T-cell (primary cell): Measurements from ENCODE around the gene PERM1. TPM values are rescaled to one million over a fixed set of nuclear protein-coding genes. Genes with fewer than 3 reads are reported as not detected.
A peak's percentile ranks its signal among the peaks of the same experiment; 100 is the strongest.

Experiments
- ATAC-seq, 4 experiments: fragments of 200-7000 bp in 3 of 4; fragments of 150-1000 bp in 1 of 4; cut with Tn5 transposase; replicated peaks in 1 of 4; 1 replicate in 3 of 4; 2 replicates in 1 of 4; pipeline ENCODE4 v1.10.0; 2021; ENCODE audit warnings: moderate library complexity in 3 of 4, mild to moderate bottlenecking in 2 of 4, moderate number of reproducible peaks in 1 of 4
- CTCF ChIA-PET, 2 donors: fragments of 300-600 bp; sonication (Branson Sonifier 250); formaldehyde crosslinking; loops; one replicate each; lab custom pipeline; 2022; ENCODE audit warnings: antibody characterized with exemption in 2 of 2; lab: Charles Lee
- POLR2A ChIA-PET, 2 donors: fragments of 300-600 bp; sonication (Branson Sonifier 250); formaldehyde crosslinking; loops; one replicate each; lab custom pipeline; 2022; ENCODE audit warnings: antibody characterized with exemption in 2 of 2; lab: Charles Lee
- DNase-seq, 35 experiments: peaks; one replicate each; pipeline versions ENCODE4 v3.0.0 to v3.0.0-alpha.2; 2013 to 2023
- H3K27ac ChIP-seq: one replicate; pipeline ENCODE4 v1.5.1; 2013; ENCODE audit warnings: low read length
- H3K27me3 ChIP-seq, 2 experiments: replicated peaks in 1 of 2; 1 replicate in 1 of 2; 2 replicates in 1 of 2; pipeline versions ENCODE4 v1.6.1 to v1.7.0; 2013; ENCODE audit warnings: low read length in 1 of 2, mixed read lengths in 1 of 2; ENCODE audit not compliant: control insufficient read depth in 2 of 2, insufficient read depth in 2 of 2; ENCODE audit errors: extremely low read depth in 1 of 2
- H3K36me3 ChIP-seq, 2 donors: 1 replicate in 1 of 2; 2 replicates in 1 of 2; pipeline versions ENCODE4 v1.6.1 to v1.7.0; 2013; ENCODE audit warnings: low read length in 1 of 2; ENCODE audit not compliant: control insufficient read depth in 2 of 2, insufficient read depth in 1 of 2; ENCODE audit errors: extremely low read depth in 1 of 2
- H3K4me1 ChIP-seq, 2 experiments: 1 replicate in 1 of 2; 2 replicates in 1 of 2; pipeline versions ENCODE4 v1.6.1 to v1.7.0; 2013; ENCODE audit warnings: low read length in 2 of 2, mixed read lengths in 1 of 2; ENCODE audit not compliant: insufficient read depth in 2 of 2, control insufficient read depth in 1 of 2; ENCODE audit errors: extremely low read depth in 1 of 2
- H3K4me3 ChIP-seq, 2 donors: 1 replicate in 1 of 2; 2 replicates in 1 of 2; pipeline versions ENCODE4 v1.5.1 to v1.7.0; 2013; ENCODE audit warnings: mild to moderate bottlenecking in 2 of 2, low read length in 1 of 2, moderate library complexity in 1 of 2; ENCODE audit not compliant: control insufficient read depth in 1 of 2; ENCODE audit errors: extremely low read depth in 1 of 2
- H3K9me3 ChIP-seq: 2 replicates; pipeline ENCODE4 v1.7.0; 2013
- H3K27ac Mint-ChIP-seq, 2 donors: one replicate each; pipeline ENCODE4 v1.8.0; 2020 to 2021; ENCODE audit warnings: mild to moderate bottlenecking in 2 of 2, mixed read lengths in 2 of 2
- H3K27me3 Mint-ChIP-seq, 2 donors: one replicate each; pipeline ENCODE4 v1.8.0; 2021 to 2022; ENCODE audit warnings: mixed read lengths in 2 of 2
- H3K36me3 Mint-ChIP-seq: one replicate; pipeline ENCODE4 v1.8.0; 2021; ENCODE audit warnings: mixed read lengths
- H3K4me1 Mint-ChIP-seq, 3 donors: one replicate each; pipeline ENCODE4 v1.8.0; 2020 to 2022; ENCODE audit warnings: mixed read lengths in 3 of 3, mild to moderate bottlenecking in 1 of 3
- H3K4me3 Mint-ChIP-seq, 3 donors: one replicate each; pipeline ENCODE4 v1.8.0; 2020 to 2022; ENCODE audit warnings: mild to moderate bottlenecking in 3 of 3, mixed read lengths in 3 of 3, moderate library complexity in 3 of 3
- H3K9me3 Mint-ChIP-seq, 3 donors: one replicate each; pipeline ENCODE4 v1.8.0; 2020 to 2022; ENCODE audit warnings: mixed read lengths in 3 of 3
- WGBS: methylation state at CpG from one replicate; pipeline ENCODE4 v1.1.5; 2013; ENCODE audit warnings: missing lambda C conversion rate; ENCODE audit not compliant: insufficient coverage; 5-methylcytosine and 5-hydroxymethylcytosine counted together
- total RNA-seq, 35 experiments: library from RNA in 6 of 35; stranded (reverse) in 6 of 35; fragments of 120-200 nt in 1 of 35; gene quantifications; one replicate each; pipeline versions ENCODE4 v1.2.1 to v1.2.4 and lab custom pipeline; 2013 to 2026

Gene PERM1
- total RNA-seq, 5 donors from 2014 or later (not counting 1 experiment from before 2014, with no cell fraction given): not detected

GRCh38 chr1:939511-940106 lies 42.3 kb downstream of the PERM1 start:
- 50% methylated on average over 10 of the region's 21 CpGs for WGBS
- Histone ChIP-seq H3K27me3 (peaks cover 0 to 84% of the 10 kb centered on the region in 2 experiments), H3K4me1 (peaks cover 11 to 44% of the 10 kb centered on the region in 2 experiments), H3K27ac (no peak overlapping the region), H3K4me3 (no peak overlapping the region), H3K36me3 (peaks cover 0 to 8% of the 10 kb centered on the region in 2 donors), H3K9me3 (no peaks in the 10 kb centered on the region)
- Mint-ChIP-seq H3K36me3 (no peaks in the 10 kb centered on the region), H3K27ac (no peak overlapping the region), H3K4me1 (peaks cover 5 to 14% (median 13%) of the 10 kb centered on the region in 3 donors), H3K4me3 (peak overlapping the region in 1 of 3 donors; percentile 9), H3K27me3 (peaks cover 24 to 44% of the 10 kb centered on the region in 2 donors), H3K9me3 (no peaks in the 10 kb centered on the region)
- ChIA-PET CTCF (no interaction called here), POLR2A (no interaction called here)
- no peak for ATAC-seq
- no peak for DNase-seq

- H3K4me1 ChIP-seq: peaks cover 11 to 44% of the 10 kb centered on the region in 2 experiments
- DNase-seq: no peak
- peaks cover 0 to under 1% of the 10 kb centered on the region in 2 donors for H3K36me3 ChIP-seq
- no peak for ATAC-seq
- H3K9me3 Mint-ChIP-seq: no peaks in the 10 kb centered on the region
- CTCF ChIA-PET: no interaction called here
- POLR2A ChIA-PET: no interaction called here
- H3K9me3 ChIP-seq: no peaks in the 10 kb centered on the region
- peaks cover 5 to 14% (median 13%) of the 10 kb centered on the region in 3 donors for H3K4me1 Mint-ChIP-seq
- H3K4me3 ChIP-seq: no peak overlapping the region
- no peak overlapping the region for H3K27ac Mint-ChIP-seq
- H3K27me3 ChIP-seq: peaks cover 0 to 81% of the 10 kb centered on the region in 2 experiments
- no peak overlapping the region for H3K27ac ChIP-seq
- H3K36me3 Mint-ChIP-seq: no peaks in the 10 kb centered on the region
- 82% methylated on average over 27 of the region's 30 CpGs for WGBS
- peak overlapping the region in 1 of 3 donors; percentile 13 for H3K4me3 Mint-ChIP-seq
- peaks cover 24 to 44% of the 10 kb centered on the region in 2 donors for H3K27me3 Mint-ChIP-seq
Observed at GRCh38 chr1:938711-939489, 43.0 kb downstream of the PERM1 start.

GRCh38 chr1:938088-938683 lies 43.7 kb downstream of the PERM1 start:
- Mint-ChIP-seq H3K4me3 (no peak overlapping the region), H3K27ac (no peak overlapping the region), H3K36me3 (no peaks in the 10 kb centered on the region), H3K27me3 (peaks cover 24 to 50% of the 10 kb centered on the region in 2 donors), H3K9me3 (no peaks in the 10 kb centered on the region), H3K4me1 (peaks cover 5 to 14% (median 13%) of the 10 kb centered on the region in 3 donors)
- H3K4me3 ChIP-seq: no peak overlapping the region
- H3K27me3 ChIP-seq: peaks cover 0 to 80% of the 10 kb centered on the region in 2 experiments
- no peak for DNase-seq
- no peaks in the 10 kb centered on the region for H3K36me3 ChIP-seq
- 83% methylated on average over 11 of the region's 15 CpGs for WGBS
- no peak for ATAC-seq
- no peaks in the 10 kb centered on the region for H3K9me3 ChIP-seq
- POLR2A ChIA-PET: no interaction called here
- H3K4me1 ChIP-seq: peaks cover 11 to 42% of the 10 kb centered on the region in 2 experiments
- CTCF ChIA-PET: no interaction called here
- no peak overlapping the region for H3K27ac ChIP-seq

- no peak overlapping the region for H3K4me3 Mint-ChIP-seq
Observed at GRCh38 chr1:937521-937920, 44.4 kb downstream of the PERM1 start.

GRCh38 chr1:936348-937264 lies 45.3 kb downstream of the PERM1 start:
- Histone ChIP-seq H3K4me1 (peaks cover 9 to 32% of the 10 kb centered on the region in 2 experiments), H3K27ac (no peak overlapping the region), H3K9me3 (no peaks in the 10 kb centered on the region), H3K27me3 (peaks cover 0 to 84% of the 10 kb centered on the region in 2 experiments), H3K36me3 (no peaks in the 10 kb centered on the region), H3K4me3 (no peak overlapping the region)
- Mint-ChIP-seq H3K27me3 (peaks cover 24 to 49% of the 10 kb centered on the region in 2 donors), H3K4me1 (peaks cover 6 to 12% (median 10%) of the 10 kb centered on the region in 3 donors), H3K27ac (no peak overlapping the region), H3K36me3 (no peaks in the 10 kb centered on the region), H3K4me3 (no peak overlapping the region), H3K9me3 (no peaks in the 10 kb centered on the region)
- 82% methylated on average over 19 of the region's 45 CpGs for WGBS
- ChIA-PET CTCF (no interaction called here), POLR2A (no interaction called here)
- ATAC-seq (no peak), DNase-seq (no peak)

More at GRCh38 chr1:937521-937920, 44.4 kb downstream of the PERM1 start:
- H3K27me3 ChIP-seq: peaks cover 0 to 81% of the 10 kb centered on the region in 2 experiments
- POLR2A ChIA-PET: no interaction called here
- Mint-ChIP-seq H3K36me3 (no peaks in the 10 kb centered on the region), H3K27ac (no peak overlapping the region), H3K4me1 (peaks cover 5 to 12% (median 10%) of the 10 kb centered on the region in 3 donors), H3K27me3 (peaks cover 24 to 49% of the 10 kb centered on the region in 2 donors), H3K9me3 (no peaks in the 10 kb centered on the region)
- H3K27ac ChIP-seq: no peak overlapping the region
- DNase-seq (no peak), ATAC-seq (no peak)
- 91% methylated on average over 15 of the region's 16 CpGs for WGBS
- H3K9me3 ChIP-seq: no peaks in the 10 kb centered on the region
- H3K4me3 ChIP-seq: no peak overlapping the region
- CTCF ChIA-PET: no interaction called here
- H3K4me1 ChIP-seq: peaks cover 11 to 36% of the 10 kb centered on the region in 2 experiments
- H3K36me3 ChIP-seq: no peaks in the 10 kb centered on the region
